MM.1S (cell line): ENCODE data around the gene LPCAT1.

ENCODE experiments used
- EZH2 ChIP-seq: fragments of 300-600 bp; sonication (generic); optimal IDR thresholded peaks from 2 replicates; pipeline ENCODE3; 2017; ENCODE audit warnings: low read depth, mild to moderate bottlenecking, antibody characterized with exemption, low read length, mixed read lengths
- TF ChIP-seq, protein P1 (sequence below): fragments of 300-600 bp; sonication (generic); IDR thresholded peaks from 2 replicates; pipeline ENCODE4 v1.5.1; 2016; ENCODE audit warnings: antibody characterized with exemption, low read length, mixed read lengths

DNA sequence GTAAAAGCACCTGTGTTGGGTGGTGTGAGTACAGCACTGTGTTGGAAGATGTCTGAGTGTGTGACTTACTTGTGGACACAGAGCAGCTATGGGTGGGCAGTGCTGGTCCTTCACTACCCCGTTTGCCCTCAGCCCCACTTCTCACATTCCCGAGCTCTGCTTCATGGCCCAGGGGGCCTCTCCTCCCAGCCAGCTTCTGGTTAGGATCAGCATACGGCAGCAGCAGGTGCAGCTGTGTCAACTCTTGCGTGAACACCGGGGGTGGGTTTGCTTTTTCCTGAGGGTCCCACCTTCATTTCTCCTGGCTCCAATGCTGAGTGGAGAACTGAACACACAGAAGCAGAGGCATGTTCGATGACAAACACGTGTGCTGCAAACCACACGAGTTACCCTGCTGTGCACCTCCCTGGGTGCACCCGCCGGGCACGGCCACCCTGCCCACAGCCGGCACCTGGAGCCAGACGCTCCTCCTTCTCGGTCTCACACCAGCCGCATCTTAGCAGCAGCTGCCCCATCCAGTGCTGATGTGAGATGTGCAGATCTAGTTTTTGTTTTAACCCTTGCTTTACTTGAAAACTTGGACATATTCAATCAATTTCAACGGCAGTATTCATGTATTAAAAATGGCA is 63.6 kb downstream of the LPCAT1 start:
- TF ChIP-seq, protein P1, sequence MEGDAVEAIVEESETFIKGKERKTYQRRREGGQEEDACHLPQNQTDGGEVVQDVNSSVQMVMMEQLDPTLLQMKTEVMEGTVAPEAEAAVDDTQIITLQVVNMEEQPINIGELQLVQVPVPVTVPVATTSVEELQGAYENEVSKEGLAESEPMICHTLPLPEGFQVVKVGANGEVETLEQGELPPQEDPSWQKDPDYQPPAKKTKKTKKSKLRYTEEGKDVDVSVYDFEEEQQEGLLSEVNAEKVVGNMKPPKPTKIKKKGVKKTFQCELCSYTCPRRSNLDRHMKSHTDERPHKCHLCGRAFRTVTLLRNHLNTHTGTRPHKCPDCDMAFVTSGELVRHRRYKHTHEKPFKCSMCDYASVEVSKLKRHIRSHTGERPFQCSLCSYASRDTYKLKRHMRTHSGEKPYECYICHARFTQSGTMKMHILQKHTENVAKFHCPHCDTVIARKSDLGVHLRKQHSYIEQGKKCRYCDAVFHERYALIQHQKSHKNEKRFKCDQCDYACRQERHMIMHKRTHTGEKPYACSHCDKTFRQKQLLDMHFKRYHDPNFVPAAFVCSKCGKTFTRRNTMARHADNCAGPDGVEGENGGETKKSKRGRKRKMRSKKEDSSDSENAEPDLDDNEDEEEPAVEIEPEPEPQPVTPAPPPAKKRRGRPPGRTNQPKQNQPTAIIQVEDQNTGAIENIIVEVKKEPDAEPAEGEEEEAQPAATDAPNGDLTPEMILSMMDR: no peak
- TF ChIP-seq EZH2: no peak
